Activated CD4-positive, alpha-beta T cell treated with anti-CD3 and anti-CD28 coated beads for 36 hours (primary cell): ENCODE results near the gene ACTN1. TPM values are rescaled to one million over a fixed set of nuclear protein-coding genes. Genes with fewer than 3 reads are reported as not detected.

Experiments
- ATAC-seq: fragments of 200-7000 bp; cut with Tn5 transposase; one replicate; pipeline ENCODE4 v1.10.0; 2021; ENCODE audit warnings: mild to moderate bottlenecking, moderate library complexity
- CTCF ChIA-PET: fragments of 350-600 bp; sonication (Branson Sonifier 250); formaldehyde crosslinking; loops from one replicate; lab custom pipeline; 2021; ENCODE audit warnings: antibody characterized with exemption; lab: Charles Lee
- POLR2A ChIA-PET: fragments of 350-600 bp; sonication (Branson Sonifier 250); formaldehyde crosslinking; loops from one replicate; lab custom pipeline; 2021; ENCODE audit warnings: antibody characterized with exemption, inconsistent platforms; lab: Charles Lee
- DNase-seq: peaks from one replicate; pipeline ENCODE4 v3.0.0-alpha.2; 2020
- H3K27ac Mint-ChIP-seq: one replicate; pipeline ENCODE4 v1.8.0; 2021; ENCODE audit warnings: mixed read lengths
- H3K27me3 Mint-ChIP-seq: one replicate; pipeline ENCODE4 v1.8.0; 2021; ENCODE audit warnings: mixed read lengths
- H3K36me3 Mint-ChIP-seq: one replicate; pipeline ENCODE4 v1.8.0; 2021; ENCODE audit warnings: low read depth, mixed read lengths
- H3K4me1 Mint-ChIP-seq: one replicate; pipeline ENCODE4 v1.8.0; 2021; ENCODE audit warnings: mixed read lengths
- H3K4me3 Mint-ChIP-seq: one replicate; pipeline ENCODE4 v1.8.0; 2021; ENCODE audit warnings: mild to moderate bottlenecking, moderate library complexity, mixed read lengths
- H3K9me3 Mint-ChIP-seq: one replicate; pipeline ENCODE4 v1.8.0; 2021; ENCODE audit warnings: low read depth, mixed read lengths
- intact Hi-C, 2 experiments: fragments of 100-400 bp; cut with DNase I in 1 of 2; cut with micrococcal nuclease in 1 of 2; formaldehyde crosslinking; loops; one replicate each; pipeline versions ENCODE4 v1.14.2 to v1.15.1; 2022 to 2024; cut with DNase I, micrococcal nuclease
- total RNA-seq, 2 experiments: library from RNA; stranded (reverse); gene quantifications; one replicate each; pipeline ENCODE4 v1.2.3, GENCODE V29; 2021

ACTN1 gene
- total RNA-seq, 2 experiments from 2014 or later: 92.8 to 146 TPM

DNA sequence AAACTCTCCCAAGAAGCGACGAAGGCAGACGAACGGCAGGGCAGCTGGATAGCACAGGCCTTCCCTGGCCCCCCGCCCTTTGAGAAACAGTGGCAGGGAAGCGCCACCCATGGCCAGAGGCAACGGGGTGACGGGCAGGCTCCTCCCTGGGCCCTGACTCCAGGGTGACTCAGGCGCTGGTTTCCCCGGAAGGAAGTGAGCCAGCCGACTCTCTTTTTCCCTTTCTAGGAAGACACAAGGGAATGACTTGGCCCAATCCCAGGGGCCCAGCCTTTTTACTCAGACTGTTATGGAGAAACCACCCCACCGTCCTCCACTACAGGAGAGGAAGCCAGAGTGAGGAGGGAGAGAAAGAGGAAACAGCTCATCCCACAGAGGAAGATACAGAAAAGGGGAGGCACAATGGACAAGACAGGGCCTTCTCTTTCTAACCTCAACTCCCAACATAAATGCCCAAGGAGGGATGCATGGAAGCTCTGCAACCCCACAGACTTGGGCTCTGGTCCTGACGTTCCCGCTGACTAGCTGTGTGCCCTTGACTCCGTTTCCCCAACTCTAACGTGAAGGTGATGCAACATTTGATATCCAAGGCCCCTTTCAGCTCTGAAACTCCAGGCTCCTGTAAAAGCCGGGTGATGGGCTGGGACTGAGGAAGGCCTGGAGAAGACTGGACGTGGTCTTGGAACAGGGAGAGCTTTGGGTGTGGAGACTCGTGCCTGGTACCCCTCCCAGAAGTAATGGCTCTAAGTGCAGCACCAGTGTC is 27.9 kb downstream of the ACTN1 start:
- Mint-ChIP-seq H3K9me3 (no peaks in the 10 kb centered on the region), H3K4me3 (no peak overlapping the region), H3K36me3 (peaks cover 2% of the 10 kb centered on the region), H3K27me3 (no peaks in the 10 kb centered on the region), H3K4me1 (peaks cover 86% of the 10 kb centered on the region), H3K27ac (peak overlapping the region; percentile 47)
- ChIA-PET POLR2A (no interaction called here), CTCF (interaction anchor here (0.6 to 1.0 kb wide), 5 partner anchors 16 to 1355 kb away, joined by 3 to 4 read pairs (median 3); no protein-coding TSS in a partner anchor)
- ATAC-seq (no peak), DNase-seq (no peak)
- intact Hi-C loops: no loop called here

- ATAC-seq (no peak), DNase-seq (no peak)
- H3K4me1 Mint-ChIP-seq: peaks cover 87% of the 10 kb centered on the region
- intact Hi-C loops: no loop called here
- no peaks in the 10 kb centered on the region for H3K9me3 Mint-ChIP-seq
- no peak overlapping the region for H3K27ac Mint-ChIP-seq
- H3K36me3 Mint-ChIP-seq: peaks cover 2% of the 10 kb centered on the region
- ChIA-PET CTCF (no interaction called here), POLR2A (no interaction called here)
- no peaks in the 10 kb centered on the region for H3K27me3 Mint-ChIP-seq
- H3K4me3 Mint-ChIP-seq: no peak overlapping the region
Observed at GRCh38 chr14:68950111-68950510, 29.0 kb downstream of the ACTN1 start.

DNA sequence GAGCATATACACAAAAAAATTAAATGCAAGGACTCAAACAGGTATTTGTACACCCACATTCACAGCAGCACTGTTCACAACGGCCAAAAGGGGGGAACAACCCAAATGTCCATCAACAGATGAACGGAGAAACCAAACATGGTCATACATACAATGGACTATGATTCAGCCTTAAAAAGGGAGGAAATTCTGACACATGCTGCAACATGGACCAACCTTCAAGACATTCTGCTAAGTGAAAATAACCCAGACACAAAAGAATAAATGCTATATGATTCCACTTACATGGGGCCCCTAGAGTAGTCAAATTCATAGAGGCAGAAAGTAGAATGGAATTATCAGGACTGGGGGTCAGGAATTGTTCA is 29.5 kb downstream of the ACTN1 start:
- Mint-ChIP-seq H3K4me1 (peaks cover 87% of the 10 kb centered on the region), H3K9me3 (no peaks in the 10 kb centered on the region), H3K4me3 (no peak overlapping the region), H3K27me3 (no peaks in the 10 kb centered on the region), H3K27ac (peak overlapping the region; percentile 78), H3K36me3 (peaks cover 2% of the 10 kb centered on the region)
- ATAC-seq: no peak
- no peak for DNase-seq
- ChIA-PET POLR2A (interaction anchor here (1.2 kb wide), 1 partner anchor 19 kb away, joined by 3 read pairs; no protein-coding TSS in a partner anchor), CTCF (interaction anchor here (0.9 to 1.5 kb wide), 3 partner anchors 11 to 180 kb away, joined by 4 read pairs; no protein-coding TSS in a partner anchor)
- intact Hi-C loops: no loop called here

DNA sequence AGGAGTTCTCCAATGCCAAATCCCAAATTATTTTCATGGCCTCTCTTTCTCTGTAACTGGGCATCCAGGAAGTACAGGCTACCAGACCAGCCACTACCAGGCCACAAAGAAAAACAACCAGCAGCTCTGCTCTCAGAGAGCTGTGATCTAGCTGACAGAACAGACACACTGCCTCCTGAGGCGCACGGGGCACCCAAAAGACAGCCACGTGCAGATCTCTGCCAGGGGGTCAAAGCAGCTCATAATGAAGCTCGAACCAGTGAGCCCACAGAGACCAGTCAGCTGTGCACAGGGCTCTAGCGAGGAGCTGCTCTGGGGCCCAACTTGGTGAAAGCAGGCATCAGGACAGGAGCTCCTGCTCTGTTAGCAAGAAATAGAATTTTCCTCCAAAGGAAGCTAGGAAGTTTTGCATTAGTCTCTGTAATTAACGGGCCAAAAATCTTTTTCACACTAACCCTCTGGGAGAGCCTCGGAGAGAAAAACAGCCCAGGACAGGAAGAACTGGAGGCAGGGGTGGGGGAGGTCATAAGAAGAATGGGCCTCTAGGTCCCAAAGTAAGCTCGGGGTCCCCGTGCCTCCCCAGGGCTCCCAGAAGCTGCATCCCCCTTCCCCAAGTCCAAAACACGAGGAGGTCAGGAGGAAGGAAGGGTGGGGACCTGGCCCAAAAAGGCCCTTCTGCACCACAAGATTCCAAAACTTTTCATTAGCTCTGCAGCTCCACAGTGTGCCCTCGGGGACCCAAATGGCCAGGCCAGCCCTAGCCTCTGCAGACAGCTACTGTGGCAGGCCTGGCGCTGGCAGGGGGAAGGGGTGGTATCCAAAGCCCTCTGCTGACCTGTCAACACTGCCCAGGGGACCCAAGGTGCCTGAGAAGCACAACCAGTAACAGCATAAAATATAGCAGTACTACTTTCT is 30.2 kb downstream of the ACTN1 start:
- ATAC-seq: no peak
- H3K36me3 Mint-ChIP-seq: peaks cover 2% of the 10 kb centered on the region
- H3K4me1 Mint-ChIP-seq: peaks cover 91% of the 10 kb centered on the region
- no peak for DNase-seq
- CTCF ChIA-PET: interaction anchor here (0.6 to 1.8 kb wide), 8 partner anchors 9 to 456 kb away, joined by 3 to 7 read pairs (median 4); no protein-coding TSS in a partner anchor
- no peak overlapping the region for H3K4me3 Mint-ChIP-seq
- H3K27me3 Mint-ChIP-seq: no peaks in the 10 kb centered on the region
- H3K9me3 Mint-ChIP-seq: no peaks in the 10 kb centered on the region
- H3K27ac Mint-ChIP-seq: peak overlapping the region; percentile 78
- intact Hi-C loops: no loop called here
- POLR2A ChIA-PET: interaction anchor here (0.6 to 1.2 kb wide), 2 partner anchors 20 to 33 kb away, joined by 3 to 5 read pairs; no protein-coding TSS in a partner anchor

DNA sequence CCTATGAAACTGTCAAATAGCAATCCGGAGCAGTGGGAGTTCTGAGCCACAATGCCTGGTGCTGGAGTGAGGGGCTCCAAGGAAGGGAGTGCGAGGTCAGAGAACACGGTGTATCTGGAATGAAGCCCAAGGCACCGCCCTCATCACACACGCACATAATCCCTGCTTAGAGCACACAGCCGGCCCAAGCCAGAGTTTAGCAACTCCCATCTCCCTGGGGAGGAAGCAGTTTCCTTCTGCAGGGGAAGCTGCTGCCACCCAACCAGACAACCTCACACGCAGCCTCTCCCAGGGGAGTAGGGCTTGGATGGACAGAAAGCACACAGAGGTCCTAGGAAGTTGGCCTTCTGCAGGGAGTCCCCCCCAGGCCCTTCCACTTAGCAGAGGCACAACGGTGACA is 31.3 kb downstream of the ACTN1 start:
- Mint-ChIP-seq H3K36me3 (peaks cover 2% of the 10 kb centered on the region), H3K4me3 (no peak overlapping the region), H3K27me3 (no peaks in the 10 kb centered on the region), H3K4me1 (peaks cover 91% of the 10 kb centered on the region), H3K27ac (no peak overlapping the region), H3K9me3 (no peaks in the 10 kb centered on the region)
- CTCF ChIA-PET: interaction anchor here (0.9 to 1.8 kb wide), 5 partner anchors 8 to 160 kb away, joined by 3 to 7 read pairs (median 3); no protein-coding TSS in a partner anchor
- no peak for ATAC-seq
- POLR2A ChIA-PET: interaction anchor here (0.6 kb wide), 2 partner anchors 99 to 500 kb away, joined by 3 to 4 read pairs; no protein-coding TSS in a partner anchor
- intact Hi-C loops: no loop called here
- DNase-seq: no peak

GRCh38 chr14:68946489-68946822 is 32.6 kb downstream of the ACTN1 start:
- CTCF ChIA-PET: interaction anchor here (0.7 to 2.5 kb wide), 3 partner anchors 11 to 145 kb away, joined by 3 to 12 read pairs (median 10); no protein-coding TSS in a partner anchor
- Mint-ChIP-seq H3K9me3 (no peaks in the 10 kb centered on the region), H3K4me3 (no peak overlapping the region), H3K4me1 (peaks cover 89% of the 10 kb centered on the region), H3K27me3 (no peaks in the 10 kb centered on the region), H3K27ac (peak overlapping the region; percentile 68), H3K36me3 (no peaks in the 10 kb centered on the region)
- intact Hi-C loops: no loop called here
- POLR2A ChIA-PET: no interaction called here
- no peak for DNase-seq
- ATAC-seq: no peak

DNA sequence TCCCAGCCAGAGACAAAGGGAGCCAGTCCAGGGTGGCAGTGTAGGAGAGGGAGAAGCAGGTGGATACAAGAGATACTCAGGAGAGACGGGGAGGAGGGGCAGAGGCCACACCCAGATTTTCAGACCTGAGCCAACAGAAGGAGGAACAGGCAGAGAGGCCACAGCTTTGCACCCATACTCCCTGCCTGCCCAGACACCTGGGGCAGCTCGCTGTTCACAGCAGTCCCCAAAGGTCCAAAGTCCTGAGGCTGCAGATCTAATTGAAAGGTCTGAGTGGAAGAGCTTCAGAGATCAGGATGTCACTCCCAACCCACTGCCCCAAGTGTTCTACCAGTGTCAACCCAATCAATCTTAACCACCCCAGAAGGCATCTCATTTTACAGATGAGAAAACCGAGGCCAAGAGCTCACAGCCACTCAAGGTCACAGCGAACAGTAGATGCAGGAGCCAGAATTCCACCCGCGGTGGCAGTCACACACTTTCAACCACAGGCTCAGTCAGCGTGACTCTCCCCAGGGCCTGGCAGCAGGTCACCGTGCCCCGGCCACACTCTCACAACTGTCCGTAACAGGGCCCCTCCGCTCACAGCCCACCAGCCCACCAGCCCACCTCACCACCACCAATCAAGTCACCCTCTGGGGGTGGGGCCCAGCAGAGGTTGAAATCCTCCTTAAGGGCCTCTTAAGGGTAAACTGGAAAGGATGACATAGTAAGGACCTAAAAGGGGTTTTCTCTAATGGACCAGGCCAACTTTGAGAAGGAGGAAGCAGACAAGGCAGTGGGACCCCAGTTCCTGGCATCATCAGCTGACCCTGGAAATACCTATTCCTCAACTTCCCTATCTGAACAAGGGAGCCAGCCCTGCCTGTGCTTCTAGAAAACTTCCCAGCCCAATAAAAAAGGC is 33.3 kb downstream of the ACTN1 start:
- peaks cover 86% of the 10 kb centered on the region for H3K4me1 Mint-ChIP-seq
- ChIA-PET CTCF (interaction anchor here (0.7 to 2.5 kb wide), 4 partner anchors 12 to 170 kb away, joined by 3 to 12 read pairs (median 6); no protein-coding TSS in a partner anchor), POLR2A (no interaction called here)
- intact Hi-C loops: no loop called here
- no peak overlapping the region for H3K4me3 Mint-ChIP-seq
- no peaks in the 10 kb centered on the region for H3K9me3 Mint-ChIP-seq
- DNase-seq (peak; percentile 22), ATAC-seq (peak; percentile 36)
- peak overlapping the region; percentile 68 for H3K27ac Mint-ChIP-seq
- H3K36me3 Mint-ChIP-seq: no peaks in the 10 kb centered on the region
- no peaks in the 10 kb centered on the region for H3K27me3 Mint-ChIP-seq

DNA sequence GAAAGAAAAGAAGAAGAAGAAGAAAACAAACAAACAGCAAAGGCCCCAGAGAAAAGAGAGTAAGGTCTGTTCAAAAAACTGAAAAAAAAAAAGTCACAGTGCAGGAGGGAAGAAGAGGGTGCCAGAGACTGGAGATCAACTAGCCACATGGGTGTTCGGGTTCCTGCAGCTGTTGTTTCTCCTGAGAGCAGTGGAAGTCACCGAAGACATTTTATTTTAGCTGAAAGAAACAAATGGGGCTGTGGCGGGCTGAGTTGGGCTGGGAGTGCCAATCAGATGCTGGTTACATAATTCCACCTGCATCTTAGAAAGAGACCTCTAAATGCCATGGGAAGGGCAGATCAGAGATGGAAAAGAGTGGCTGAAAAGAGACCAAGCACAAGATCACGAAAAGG is 33.9 kb downstream of the ACTN1 start:
- ChIA-PET POLR2A (no interaction called here), CTCF (interaction anchor here (1.0 to 2.5 kb wide), 3 partner anchors 13 to 171 kb away, joined by 3 to 12 read pairs (median 10); no protein-coding TSS in a partner anchor)
- peak overlapping the region; percentile 40 for H3K27ac Mint-ChIP-seq

GRCh38 chr14:68944162-68944561 is 34.9 kb downstream of the ACTN1 start:
- ATAC-seq (no peak), DNase-seq (no peak)
- Mint-ChIP-seq H3K27me3 (no peaks in the 10 kb centered on the region), H3K36me3 (no peaks in the 10 kb centered on the region), H3K4me1 (peaks cover 84% of the 10 kb centered on the region), H3K27ac (no peak overlapping the region), H3K4me3 (no peak overlapping the region), H3K9me3 (no peaks in the 10 kb centered on the region)
- ChIA-PET CTCF (interaction anchor here (0.7 kb wide), 1 partner anchor 58 kb away, joined by 3 read pairs; no protein-coding TSS in a partner anchor), POLR2A (no interaction called here)
- intact Hi-C loops: no loop called here

More for the DNA sequence above, 33.9 kb downstream of the ACTN1 start:
- no peaks in the 10 kb centered on the region for H3K36me3 Mint-ChIP-seq
- H3K4me1 Mint-ChIP-seq: peaks cover 84% of the 10 kb centered on the region
- no peaks in the 10 kb centered on the region for H3K9me3 Mint-ChIP-seq
- no peaks in the 10 kb centered on the region for H3K27me3 Mint-ChIP-seq
- no peak overlapping the region for H3K4me3 Mint-ChIP-seq
- intact Hi-C loops: no loop called here
- ATAC-seq (no peak), DNase-seq (no peak)

DNA sequence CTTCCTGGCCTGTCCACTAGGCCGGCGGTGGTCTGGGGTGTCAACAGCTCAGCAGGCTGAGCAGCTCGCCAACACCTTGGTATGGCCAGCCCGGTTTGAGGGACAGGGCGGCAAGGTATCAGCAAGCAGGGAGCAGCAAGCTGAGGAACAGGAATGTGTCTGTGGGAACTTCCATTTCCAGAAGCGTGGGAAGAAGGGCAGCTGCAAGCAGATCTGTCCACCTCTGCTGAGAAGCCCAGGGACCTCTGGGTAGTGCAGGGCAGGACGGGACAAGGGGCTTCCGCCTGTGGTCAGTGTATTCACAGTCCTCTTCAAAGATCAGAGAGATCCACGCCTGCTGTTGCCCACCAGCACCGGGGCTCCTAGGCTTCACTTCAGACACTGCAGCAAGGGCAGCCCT is 36.0 kb downstream of the ACTN1 start:
- no peak overlapping the region for H3K4me3 Mint-ChIP-seq
- DNase-seq (no peak), ATAC-seq (no peak)
- intact Hi-C loops: no loop called here
- no peaks in the 10 kb centered on the region for H3K27me3 Mint-ChIP-seq
- H3K9me3 Mint-ChIP-seq: no peaks in the 10 kb centered on the region
- no peak overlapping the region for H3K27ac Mint-ChIP-seq
- ChIA-PET CTCF (no interaction called here), POLR2A (interaction anchor here (0.9 kb wide), 1 partner anchor 10 kb away, joined by 3 read pairs; no protein-coding TSS in a partner anchor)
- peaks cover 84% of the 10 kb centered on the region for H3K4me1 Mint-ChIP-seq
- no peaks in the 10 kb centered on the region for H3K36me3 Mint-ChIP-seq
